Lower leg skin (tissue), 4 donors: ENCODE data around the gene PHF1. TPM values are rescaled to one million over a fixed set of nuclear protein-coding genes. Genes with fewer than 3 reads are reported as not detected.
"Not testable (repeated sequence)": the region's sequence is repeated elsewhere in the genome, so short reads cannot be mapped to it uniquely, and the experiment has no call there.

Source experiments
- DNase-seq, 2 donors: peaks; one replicate each; pipeline ENCODE4 v3.0.0-alpha.2; 2019; ENCODE audit warnings: low spot score in 2 of 2
- H3K4me3 ChIP-seq: fragments of 200-600 bp; sonication (generic); 2 replicates; pipeline ENCODE4 v1.5.1; 2017; ENCODE audit warnings: mild to moderate bottlenecking, low read depth; ENCODE audit not compliant: poor library complexity, severe bottlenecking
- CTCF ChIP-seq, 3 donors: fragments of 450-650 bp; IDR thresholded peaks; one replicate each; pipeline ENCODE4 v1.5.1; 2016; ENCODE audit warnings: antibody characterized with exemption in 3 of 3, mild to moderate bottlenecking in 3 of 3, moderate library complexity in 2 of 3
- POLR2A ChIP-seq, 2 donors: fragments of 450-650 bp; IDR thresholded peaks; one replicate each; pipeline ENCODE4 v1.6.1; 2016 to 2017; ENCODE audit warnings: antibody characterized with exemption in 2 of 2, mild to moderate bottlenecking in 1 of 2, moderate library complexity in 1 of 2
- WGBS, 2 donors: methylation state at CpG; one replicate each; pipeline ENCODE4 v1.1.5; 2018; 5-methylcytosine and 5-hydroxymethylcytosine counted together
- intact Hi-C: fragments of 100-400 bp; cut with DNase I; formaldehyde crosslinking; loops from one replicate; pipeline ENCODE4 v1.15.0; 2023; ENCODE audit warnings: low total_unique reads
- total RNA-seq, 4 donors: library from RNA; depleted of rRNA; stranded (reverse); fragments of >200 nt; gene quantifications; one replicate each; pipeline ENCODE4 v1.1.0, GENCODE V29; 2016

The PHF1 gene
- total RNA-seq, 4 donors from 2014 or later = 40.9 to 73.0 (median 64.8) TPM

- intact Hi-C loops = no loop called here
- no peak for DNase-seq
- TF ChIP-seq CTCF (IDR thresholded peaks at IDR 0.05) = no peak
- no peak for TF ChIP-seq POLR2A (IDR thresholded peaks at IDR 0.05)
- peak overlapping the region; percentile 17 for H3K4me3 ChIP-seq
- 1% methylated on average over 18 to 31 of the region's 31 CpGs for WGBS, 2 donors
Measured at GRCh38 chr6:33391922-33392594, 18.8 kb upstream of the PHF1 start.

GRCh38 chr6:33392595-33392948 is 18.2 kb upstream of the PHF1 start:
- TF ChIP-seq CTCF (IDR thresholded peaks at IDR 0.05) (no peak), POLR2A (IDR thresholded peaks at IDR 0.05) (no peak)
- peak overlapping the region; percentile 17 for H3K4me3 ChIP-seq
- WGBS, 2 donors = 38 to 40% methylated on average over 5 of the region's 5 CpGs
- intact Hi-C loops = no loop called here
- no peak for DNase-seq

- TF ChIP-seq CTCF (IDR thresholded peaks at IDR 0.05) (no peak), POLR2A (IDR thresholded peaks at IDR 0.05) (no peak)
- no peak overlapping the region for H3K4me3 ChIP-seq
- no peak for DNase-seq
- intact Hi-C loops = no loop called here
- WGBS, 2 donors = 54 to 63% methylated on average over 3 of the region's 3 CpGs
Measured at GRCh38 chr6:33392979-33393378, 17.8 kb upstream of the PHF1 start.

- no peak for DNase-seq
- 87 to 91% methylated on average over 1 of the region's 1 CpG for WGBS, 2 donors
- intact Hi-C loops = no loop called here
- H3K4me3 ChIP-seq = no peak overlapping the region
- no peak for TF ChIP-seq CTCF (IDR thresholded peaks at IDR 0.05)
- no peak for TF ChIP-seq POLR2A (IDR thresholded peaks at IDR 0.05)
Measured at GRCh38 chr6:33397541-33397940, 13.3 kb upstream of the PHF1 start.

GRCh38 chr6:33398601-33399000 is 12.2 kb upstream of the PHF1 start:
- DNase-seq, H3K4me3 ChIP-seq, intact Hi-C loops: not testable (repeated sequence)
- WGBS, 2 donors = 95 to 98% methylated on average over 3 of the region's 3 CpGs

- DNase-seq, H3K4me3 ChIP-seq, intact Hi-C loops: not testable (repeated sequence)
- WGBS, 2 donors = 97 to 99% methylated on average over 6 of the region's 6 CpGs
Measured at GRCh38 chr6:33399881-33400280, 10.9 kb upstream of the PHF1 start.

- TF ChIP-seq POLR2A (IDR thresholded peaks at IDR 0.05) (no peak), CTCF (IDR thresholded peaks at IDR 0.05) (no peak)
- WGBS, 2 donors = 91 to 93% methylated on average over 16 to 17 of the region's 17 CpGs
- H3K4me3 ChIP-seq = no peak overlapping the region
- no peak for DNase-seq
- intact Hi-C loops = no loop called here
Measured at GRCh38 chr6:33404884-33405283, 5.9 kb upstream of the PHF1 start.
